Activated CD4-positive, alpha-beta T cell treated with anti-CD3 and anti-CD28 coated beads, Interleukin-2, amount 50 U/mL, for 48 hours (primary cell): ENCODE measurements around the gene NDUFB2.
"Not testable (repeated sequence)": the region's sequence is repeated elsewhere in the genome, so short reads cannot be mapped to it uniquely, and the experiment has no call there.

Experiments
- DNase-seq, 2 experiments: peaks; one replicate each; pipeline ENCODE4 v3.0.0-alpha.2; 2020

NDUFB2 gene

DNA sequence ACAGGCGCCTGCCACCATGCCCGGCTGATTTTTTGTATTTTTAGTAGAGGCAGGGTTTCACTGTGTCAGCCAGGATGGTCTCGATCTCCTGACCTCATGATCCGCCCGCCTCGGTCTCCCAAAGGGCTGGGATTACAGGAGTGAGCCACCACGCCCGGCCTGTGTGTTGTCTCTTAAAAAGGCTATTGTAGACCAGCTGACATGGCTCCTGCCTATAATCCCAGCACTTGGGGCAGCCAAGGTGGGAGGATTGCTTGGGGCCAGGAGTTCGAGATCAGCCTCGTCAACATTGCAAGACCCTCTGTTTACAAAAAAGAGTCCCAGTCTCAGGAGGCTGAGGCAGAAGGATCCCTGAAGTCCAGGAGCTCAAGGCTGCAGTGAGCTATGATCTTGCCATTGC is 2.7 kb upstream of the NDUFB2 start:
- DNase-seq, result not testable (repeated sequence)

DNA sequence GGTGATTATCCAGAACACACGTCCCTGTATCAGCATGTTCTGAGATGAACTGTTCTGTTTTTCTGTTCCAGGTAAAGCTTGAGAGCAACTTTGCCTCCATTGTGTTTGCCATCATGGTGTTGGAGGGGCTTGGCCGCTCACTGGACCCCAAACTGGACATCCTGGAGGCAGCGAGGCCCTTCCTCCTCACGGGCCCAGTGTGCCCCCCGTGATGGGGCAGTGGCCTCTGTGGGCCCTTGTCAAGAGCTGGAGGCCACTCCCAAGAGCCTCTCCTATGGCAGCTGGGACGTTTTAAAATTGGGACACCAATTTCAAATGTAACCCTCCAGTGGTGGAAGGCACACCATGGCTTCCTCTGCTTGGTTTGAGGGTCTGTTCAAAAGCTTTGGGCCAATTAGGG is 1.9 kb upstream of the NDUFB2 start:
- no peak for DNase-seq

DNA sequence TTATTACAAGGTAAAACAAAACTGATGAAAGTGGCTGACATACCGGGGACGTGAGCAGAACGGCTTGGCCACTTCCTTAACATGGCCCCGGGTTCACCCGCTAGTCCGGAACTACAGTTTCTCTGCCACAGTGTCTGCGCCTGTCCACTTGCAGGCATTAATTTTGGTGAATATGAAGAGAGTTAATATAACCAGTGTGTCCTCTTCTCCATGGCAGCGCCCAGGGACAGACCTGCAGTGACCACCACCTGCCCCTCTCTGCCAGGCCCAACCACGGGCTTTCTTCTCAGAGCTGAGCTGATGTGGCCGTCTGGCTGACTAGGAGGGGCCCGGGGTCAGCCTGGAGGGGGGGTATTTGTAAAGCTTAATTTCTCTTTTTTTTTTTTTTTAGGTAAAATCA is 1.1 kb upstream of the NDUFB2 start:
- DNase-seq, result no peak

DNA sequence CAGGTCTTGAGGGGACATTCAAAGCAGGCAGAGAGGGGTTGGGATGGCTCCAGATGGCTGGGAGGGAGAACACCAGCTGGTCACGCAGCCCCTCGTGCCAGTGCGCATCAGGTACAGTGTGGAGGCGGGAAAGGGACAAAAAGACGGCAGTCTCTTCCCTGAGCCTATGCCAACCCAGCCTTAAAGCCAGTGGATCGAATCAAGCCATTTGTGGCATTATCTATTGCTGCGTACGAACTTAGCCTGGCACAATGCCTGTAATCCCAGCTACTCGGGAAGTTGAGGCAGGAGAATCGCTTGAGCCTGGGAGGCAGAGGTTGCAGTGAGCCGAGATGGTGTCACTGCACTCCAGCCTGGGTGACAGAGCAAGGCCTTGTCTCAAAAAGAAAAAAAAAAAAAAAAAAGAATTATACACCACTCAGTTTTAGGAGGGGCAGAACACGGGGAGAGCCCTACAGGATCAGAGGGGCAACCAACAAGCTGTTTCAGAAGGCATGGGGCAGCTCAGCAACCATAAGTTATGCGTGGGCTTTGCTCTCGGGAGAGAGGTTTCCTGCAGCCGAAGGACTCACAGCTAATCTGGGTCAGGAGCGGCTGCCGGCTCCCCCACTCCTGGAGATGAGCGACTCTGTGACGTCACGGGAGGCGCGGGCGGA is 356 bp upstream of the NDUFB2 start:
- peak; percentile 96 to 97 for DNase-seq

DNA sequence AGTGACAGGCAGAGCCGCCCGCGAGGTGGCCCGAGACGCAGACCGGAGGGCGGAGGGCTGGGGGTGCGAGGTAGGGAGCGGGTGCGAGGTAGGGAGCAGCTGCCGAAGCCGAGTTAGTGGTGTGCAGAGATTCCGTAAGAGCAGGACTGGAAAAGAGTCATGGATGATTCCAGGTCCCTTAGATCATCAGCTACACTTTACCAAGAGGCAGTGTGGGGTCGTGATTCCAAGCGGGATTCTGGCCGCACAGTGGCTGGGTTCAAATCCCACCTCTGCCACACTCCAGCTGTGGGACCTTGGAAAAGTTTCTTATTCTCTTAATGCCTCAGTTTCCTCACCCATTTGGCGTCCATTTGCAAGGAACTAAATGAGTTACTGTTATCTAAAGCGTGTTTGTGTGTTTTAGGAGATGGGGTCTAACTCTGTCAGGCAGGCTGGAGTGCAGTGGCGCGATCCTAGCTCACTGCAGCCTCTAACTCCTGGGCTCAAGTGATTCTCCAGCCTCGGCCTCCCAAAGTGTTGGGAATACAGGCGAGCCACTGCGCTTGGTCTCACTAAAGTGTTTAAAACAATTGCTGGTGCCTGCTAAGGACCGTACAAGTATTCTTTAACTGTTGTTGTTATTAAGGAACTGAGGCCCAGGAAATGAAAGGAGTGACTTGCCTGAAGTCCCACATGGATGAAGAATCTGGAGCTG is 1.1 kb downstream of the NDUFB2 start:
- no peak for DNase-seq

DNA sequence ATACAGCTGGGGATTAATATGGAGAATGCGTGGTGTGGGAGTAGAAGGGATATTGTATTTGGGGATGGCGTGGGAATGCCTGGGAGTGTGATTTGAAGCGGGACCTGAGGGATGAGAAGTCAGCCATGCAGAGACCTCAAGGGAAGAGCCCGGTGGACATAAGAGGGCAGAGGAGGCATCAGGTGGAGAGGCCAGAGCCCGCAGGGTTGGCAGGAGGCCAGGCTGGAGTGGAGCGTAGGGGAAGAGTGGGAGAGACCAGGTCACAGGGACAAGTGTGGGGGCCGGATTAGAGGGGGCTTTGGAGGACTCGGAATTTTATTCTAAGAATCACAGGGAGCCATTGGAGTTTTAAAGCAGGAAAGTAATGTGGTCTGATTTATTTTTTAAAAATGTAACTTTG is 2.0 kb downstream of the NDUFB2 start:
- no peak for DNase-seq

DNA sequence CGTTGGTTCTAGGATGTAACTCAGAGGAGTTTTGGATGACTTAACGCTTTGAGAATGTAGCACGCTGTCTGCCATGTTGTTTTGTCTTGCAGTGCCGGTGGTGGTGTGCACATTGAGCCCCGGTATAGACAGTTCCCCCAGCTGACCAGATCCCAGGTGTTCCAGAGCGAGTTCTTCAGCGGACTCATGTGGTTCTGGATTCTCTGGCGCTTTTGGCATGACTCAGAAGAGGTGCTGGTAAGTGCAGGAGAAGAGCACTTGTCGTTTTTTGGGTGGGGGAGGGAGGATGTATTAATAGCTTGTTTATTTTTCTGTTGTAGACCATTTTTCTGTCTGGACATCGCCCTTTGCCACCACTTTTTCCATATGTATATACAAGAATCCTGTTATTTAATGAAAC is 6.3 kb downstream of the NDUFB2 start:
- no peak for DNase-seq

DNA sequence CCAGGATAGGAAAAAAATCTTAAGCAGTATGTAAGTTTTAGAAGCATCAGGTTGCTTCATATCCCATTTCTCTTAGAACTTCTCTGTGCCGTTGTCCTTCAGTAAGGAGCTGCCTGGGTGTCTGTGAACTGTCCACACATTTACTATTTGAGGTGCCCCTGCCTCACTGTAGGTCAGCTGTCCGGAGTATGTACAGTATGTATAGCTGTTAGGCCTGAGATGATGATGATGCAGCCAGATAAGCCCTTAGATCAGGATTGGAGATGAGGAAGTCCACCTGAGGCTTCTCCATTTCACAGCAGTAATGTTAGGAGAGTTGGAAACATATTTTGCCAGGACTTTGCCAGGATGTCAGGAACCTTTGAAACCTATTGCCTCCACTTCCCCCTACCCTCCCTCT is 7.7 kb downstream of the NDUFB2 start:
- no peak for DNase-seq

DNA sequence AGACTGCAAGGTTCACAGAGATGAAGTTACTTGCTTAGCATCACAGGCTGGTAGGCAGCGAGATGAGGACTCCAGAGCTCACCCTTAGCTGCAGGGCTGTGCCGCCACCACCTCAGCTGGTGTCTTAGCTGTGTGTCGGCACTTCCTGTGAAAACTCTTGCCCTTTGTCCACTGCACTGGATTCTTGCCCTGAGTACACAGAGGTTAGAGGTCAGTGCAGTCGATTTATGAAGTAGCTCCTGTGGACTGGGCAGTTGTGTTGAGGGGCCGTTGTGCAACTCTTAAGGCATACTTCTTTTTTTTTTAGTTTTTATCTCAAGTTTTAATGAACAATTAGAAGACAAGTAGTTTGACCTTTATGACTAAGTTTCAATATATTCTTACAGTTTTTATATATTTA is 10.6 kb downstream of the NDUFB2 start:
- no peak for DNase-seq

DNA sequence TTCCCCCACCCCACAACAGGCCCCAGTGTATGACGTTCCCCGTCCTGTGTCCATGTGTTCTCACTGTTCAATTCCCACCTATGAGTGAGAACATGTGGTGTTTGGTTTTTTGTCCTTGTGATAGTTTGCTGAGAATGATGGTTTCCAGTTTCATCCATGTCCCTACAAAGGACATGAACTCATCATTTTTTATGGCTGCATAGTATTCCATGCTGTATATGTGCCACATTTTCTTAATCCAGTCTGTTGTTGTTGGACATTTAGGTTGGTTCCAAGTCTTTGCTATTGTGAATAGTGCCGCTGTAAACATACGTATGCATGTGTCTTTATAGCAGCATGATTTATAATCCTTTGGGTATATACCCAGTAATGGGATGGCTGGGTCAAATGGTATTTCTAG is 12.3 kb downstream of the NDUFB2 start:
- not testable (repeated sequence) for DNase-seq

DNA sequence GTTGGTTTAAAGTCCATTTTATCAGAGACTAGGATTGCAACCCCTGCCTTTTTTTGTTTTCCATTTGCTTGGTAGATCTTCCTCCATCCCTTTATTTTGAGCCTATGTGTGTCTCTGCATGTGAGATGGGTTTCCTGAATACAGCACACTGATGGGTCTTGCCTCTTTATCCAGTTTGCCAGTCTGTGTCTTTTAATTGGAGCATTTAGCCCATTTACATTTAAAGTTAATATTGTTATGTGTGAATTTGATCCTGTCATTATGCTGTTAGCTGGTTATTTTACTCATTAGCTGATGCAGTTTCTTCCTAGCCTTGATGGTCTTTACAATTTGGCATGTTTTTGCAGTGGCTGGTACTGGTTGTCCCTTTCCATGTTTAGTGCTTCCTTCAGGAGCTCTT is 15.9 kb downstream of the NDUFB2 start:
- not testable (repeated sequence) for DNase-seq

DNA sequence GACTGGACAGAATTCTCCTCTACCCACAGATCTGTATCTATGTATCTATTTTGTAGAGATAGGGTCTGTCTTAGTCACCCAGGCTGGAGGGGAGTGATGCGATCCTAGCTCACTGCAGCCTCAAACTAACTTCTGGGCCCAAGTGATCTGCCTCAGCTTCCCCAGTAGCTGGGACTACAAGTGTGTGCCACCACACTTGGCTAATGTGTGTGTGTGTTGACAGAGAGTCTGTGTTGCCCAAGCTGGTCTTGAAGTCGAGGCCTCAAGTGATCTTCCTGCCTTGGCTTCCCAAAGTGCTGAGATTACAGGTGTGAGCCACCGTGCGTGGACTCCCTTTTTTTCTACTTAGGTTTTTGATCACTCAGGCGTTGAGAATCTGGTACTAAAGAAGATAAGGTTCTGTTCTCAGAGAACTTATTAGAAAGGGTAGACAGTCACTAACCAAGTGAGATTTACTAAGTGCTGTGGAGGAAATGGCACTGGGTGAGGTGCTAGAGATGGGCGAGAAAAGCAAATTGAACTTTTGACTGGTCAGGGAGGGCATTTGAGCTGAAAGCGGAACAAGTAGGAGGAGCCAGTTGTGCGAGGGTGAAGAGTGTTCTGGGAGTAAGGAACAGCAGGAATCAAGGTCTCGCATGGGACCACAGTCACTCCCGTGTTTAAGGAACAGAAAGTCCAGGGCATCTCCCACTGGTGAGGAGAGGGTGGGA is 18.0 kb downstream of the NDUFB2 start:
- DNase-seq, result no peak

DNA sequence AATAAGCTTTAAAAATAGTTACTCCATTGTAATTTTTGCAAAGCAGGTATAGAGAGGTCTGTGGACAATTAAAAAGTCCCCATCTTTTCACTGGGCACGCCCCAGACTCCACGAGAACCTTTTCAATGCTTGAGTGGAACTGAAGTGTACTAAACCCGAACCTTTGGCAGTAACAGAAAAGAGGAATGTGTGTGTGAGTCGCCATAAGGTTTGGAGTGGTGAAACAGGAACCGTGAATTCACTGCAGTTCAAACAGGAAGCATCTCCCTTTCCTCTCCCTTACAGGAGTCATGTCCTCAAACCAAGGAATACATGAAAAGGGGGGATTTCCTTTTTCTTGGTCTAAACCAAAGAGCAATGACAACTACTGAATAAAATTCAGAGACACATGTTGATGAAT is 23.2 kb downstream of the NDUFB2 start:
- DNase-seq, result no peak

DNA sequence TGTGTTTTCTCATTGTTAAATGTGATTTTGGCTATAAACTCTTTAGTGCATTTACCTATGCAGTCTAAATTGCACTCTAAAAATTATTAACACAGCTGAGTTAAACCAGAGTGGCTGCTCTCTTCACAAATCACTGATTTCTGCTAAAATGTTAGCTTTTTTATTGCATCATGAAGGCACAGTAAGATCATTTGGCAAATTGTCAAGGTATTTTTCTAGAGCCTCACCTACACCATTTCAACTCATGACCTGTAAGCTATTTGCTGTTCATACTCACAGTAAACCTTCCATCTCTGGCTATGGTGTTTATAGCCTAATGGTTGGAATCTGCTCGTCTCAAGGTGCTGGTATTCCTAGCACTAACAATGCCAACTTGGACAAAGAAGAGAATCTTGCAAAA is 25.7 kb downstream of the NDUFB2 start:
- DNase-seq, result no peak

DNA sequence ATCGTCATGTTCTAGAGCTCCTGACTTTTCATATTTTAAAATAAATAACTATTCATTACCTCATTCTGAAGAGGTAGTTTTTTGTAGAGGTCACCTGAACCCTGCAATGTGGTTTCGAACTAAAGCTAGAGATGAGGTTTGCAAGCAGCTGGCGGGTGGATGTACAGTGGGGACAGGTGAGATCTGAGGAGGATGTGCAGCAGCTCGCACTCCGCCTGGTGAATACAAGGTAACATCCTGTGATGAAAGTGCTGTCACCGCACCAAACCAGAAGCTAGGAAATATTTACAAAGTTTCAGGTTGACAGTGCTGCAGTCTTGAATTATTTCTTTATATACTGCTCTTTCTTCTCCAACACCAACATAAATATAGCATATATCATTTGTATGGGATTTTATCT is 26.5 kb downstream of the NDUFB2 start:
- peak; percentile 12 to 33 for DNase-seq

DNA sequence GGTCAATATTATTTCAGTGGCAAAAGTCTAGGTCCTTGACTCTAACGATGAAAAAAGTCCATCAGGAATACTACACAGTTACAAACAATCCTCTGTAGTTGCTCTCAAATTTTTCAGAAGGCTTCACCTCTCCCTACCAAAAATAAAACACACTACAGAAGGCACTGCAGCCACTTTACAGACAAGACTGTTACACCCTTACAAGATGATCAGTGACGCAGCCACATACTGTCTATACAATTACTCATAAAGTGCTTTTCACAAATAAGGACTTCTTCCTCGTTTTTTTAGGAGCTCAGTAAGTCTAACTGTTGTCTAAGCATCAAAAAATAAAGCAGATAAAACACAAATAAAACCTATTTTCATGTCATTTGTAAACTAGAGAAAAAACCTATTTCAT is 27.1 kb downstream of the NDUFB2 start:
- DNase-seq, result no peak

DNA sequence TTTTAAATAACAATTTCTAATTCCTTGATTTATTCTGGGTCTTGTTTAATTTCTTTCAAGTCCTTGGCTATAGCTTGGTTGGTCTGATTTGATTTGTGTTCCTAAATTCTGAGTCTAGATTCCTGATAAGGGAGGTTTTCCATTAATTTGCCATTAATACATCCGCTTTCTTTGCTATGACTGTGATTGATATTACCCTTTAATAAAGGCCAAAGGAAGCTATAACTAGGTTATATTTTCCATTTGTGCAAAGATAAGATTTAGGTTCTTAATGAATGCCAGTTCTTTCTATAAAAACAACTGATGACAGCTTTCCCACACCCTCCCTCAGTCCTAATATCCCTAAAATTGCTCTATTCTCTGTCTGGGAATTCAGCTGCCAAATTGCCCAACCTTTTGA is 28.2 kb downstream of the NDUFB2 start:
- DNase-seq, result no peak

DNA sequence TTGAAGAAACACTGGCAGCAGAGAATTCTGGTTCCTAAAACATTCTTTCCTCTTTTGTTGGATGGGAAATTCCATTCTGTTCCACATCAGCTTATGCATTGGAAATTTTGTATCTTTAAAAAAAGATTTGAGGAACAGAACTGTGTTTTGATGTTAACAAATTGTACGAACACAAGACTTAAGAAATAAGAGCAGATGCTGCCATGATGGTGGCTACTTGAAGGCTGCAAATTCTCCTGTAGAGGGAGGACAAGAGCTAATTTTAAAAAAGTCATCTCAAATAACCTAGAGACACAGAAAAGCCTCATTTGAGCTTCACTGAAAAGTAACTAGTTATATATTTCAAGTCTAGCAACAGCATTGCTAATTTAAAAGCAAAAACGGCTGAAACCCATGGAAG is 29.8 kb downstream of the NDUFB2 start:
- no peak for DNase-seq

DNA sequence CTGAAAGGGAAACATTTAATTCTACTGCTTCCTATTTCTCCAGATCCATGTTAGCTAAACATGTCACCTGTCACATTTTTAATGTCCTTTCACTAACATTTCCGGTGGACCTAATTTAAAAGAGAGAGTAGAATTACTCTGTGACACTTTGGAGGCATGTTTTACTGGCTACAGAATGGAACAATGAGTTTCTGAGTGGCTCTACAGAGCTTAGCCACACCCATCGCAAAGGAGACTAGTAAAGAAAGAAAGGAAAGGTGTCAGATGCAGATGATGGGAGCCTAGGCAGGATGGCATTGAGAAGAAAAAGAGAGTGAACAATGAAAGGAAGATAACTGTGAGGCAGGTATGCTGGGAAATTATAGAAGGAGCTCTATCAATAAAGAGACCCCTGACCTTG is 35.9 kb downstream of the NDUFB2 start:
- no peak for DNase-seq

DNA sequence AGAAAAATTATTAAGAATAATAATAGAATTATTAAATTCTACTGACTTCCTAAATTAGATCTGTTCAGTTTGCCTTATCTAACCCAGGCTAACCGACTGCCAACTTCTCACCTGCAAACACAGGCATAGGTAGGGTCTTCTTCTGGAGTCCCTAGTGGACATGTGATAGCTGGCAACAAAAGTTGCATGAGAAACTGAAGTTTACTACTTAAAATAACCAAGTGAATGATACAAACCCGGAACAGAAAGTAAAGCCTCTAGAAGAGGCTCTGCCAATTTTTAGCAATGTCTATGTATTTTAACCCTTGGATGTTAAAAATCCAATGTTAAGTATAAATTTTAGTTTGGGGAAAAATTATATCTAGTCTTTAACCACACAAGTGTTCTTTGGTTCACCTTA is 37.6 kb downstream of the NDUFB2 start:
- no peak for DNase-seq

DNA sequence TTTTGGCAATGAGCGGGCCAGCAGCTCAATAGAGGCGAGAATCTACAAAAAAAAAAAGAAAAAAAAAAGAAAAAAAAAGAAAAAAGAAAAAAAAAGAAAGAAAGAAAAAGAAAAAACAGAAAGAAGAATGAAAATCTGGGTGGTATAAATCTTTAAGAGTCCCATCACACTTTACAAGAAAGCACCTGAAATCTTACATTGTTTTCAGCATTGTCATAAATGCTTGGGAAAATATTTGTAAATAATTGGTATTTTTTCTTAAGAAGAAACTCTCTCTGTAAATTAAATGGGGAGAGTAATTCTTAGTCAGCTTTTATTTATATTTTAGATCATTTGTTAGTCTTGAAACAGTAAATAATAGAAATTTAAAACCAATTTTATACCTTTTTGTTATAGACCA is 38.2 kb downstream of the NDUFB2 start:
- DNase-seq, result no peak

DNA sequence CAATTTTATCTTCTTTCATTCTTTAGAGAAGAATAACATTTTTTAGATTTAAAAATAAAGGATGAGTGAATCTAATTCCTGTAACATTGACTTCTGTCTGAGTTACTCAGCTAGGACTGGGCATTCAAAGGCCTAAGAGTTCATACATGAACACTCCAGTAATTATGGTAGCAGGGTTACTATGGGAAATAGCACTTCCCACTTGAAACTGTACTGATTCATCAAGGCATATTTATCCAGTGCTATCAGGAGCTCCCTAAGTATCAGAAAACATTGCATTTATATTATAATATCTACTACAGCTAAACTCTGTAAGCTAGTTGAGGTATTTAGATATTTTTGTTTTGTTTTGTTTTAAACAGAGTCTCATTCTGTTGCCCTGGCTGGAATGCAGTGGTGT is 41.8 kb downstream of the NDUFB2 start:
- no peak for DNase-seq

DNA sequence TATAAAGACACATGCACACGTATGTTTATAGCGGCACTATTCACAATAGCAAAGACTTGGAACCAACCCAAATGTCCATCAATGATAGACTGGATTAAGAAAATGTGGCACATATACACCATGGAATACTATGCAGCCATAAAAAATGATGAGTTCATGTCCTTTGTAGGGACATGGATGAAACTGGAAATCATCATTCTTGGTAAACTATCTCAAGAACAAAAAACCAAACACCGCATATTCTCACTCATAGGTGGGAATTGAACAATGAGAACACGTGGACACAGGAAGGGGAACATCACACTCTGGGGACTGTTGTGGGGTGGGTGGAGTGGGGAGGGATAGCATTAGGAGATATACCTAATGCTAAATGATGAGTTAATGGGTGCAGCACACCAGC is 46.7 kb downstream of the NDUFB2 start:
- DNase-seq, result not testable (repeated sequence)

DNA sequence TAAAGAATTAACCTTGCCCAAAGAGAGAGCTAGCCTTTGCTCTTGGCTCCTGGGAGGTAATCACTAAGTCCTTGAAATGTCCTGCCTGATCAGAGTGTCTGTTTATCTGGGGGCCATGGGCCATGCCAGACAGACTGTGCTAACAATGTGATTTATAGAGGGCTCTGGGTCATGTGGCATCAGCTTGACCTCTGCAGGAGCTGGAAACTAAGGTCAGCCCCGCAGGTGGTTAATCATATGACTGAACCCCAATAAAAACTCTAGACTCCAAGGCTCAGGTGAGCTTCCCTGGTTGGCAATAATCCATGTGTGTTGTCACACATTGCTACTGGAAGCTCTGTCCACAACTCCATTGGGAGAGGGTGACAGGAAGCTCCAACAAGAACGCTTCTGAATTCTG is 47.5 kb downstream of the NDUFB2 start:
- no peak for DNase-seq
